ENCODE measurements around the gene SLC7A6OS. TPM values are rescaled to one million over a fixed set of nuclear protein-coding genes. Genes with fewer than 3 reads are reported as not detected.

Gene SLC7A6OS
- total RNA-seq, 1 experiment from 2014 or later = 14.2 TPM

- Histone ChIP-seq H3K79me2 (ENCODE audit: low read depth) (no peaks in the 10 kb centered on the region), H3F3A (ENCODE audit: insufficient read depth, low read depth) (no peaks in the 10 kb centered on the region), H3K4me1 (replicated peaks; ENCODE audit: insufficient read depth) (no peaks in the 10 kb centered on the region), H3K36me3 (ENCODE audit: low read depth) (no peaks in the 10 kb centered on the region; the same call in 1 of the 2 replicates), H3K4me2 (no peak overlapping the region), H3K9me2 (ENCODE audit: insufficient read depth) (no peaks in the 10 kb centered on the region), H2AFZ (no peak overlapping the region), H3K9me3 (ENCODE audit: insufficient read depth, low read depth) (no peaks in the 10 kb centered on the region), H3K27ac (no peak overlapping the region), H3K4me3 (no peak overlapping the region), H4K20me1 (ENCODE audit: insufficient read depth) (no peaks in the 10 kb centered on the region; the same call in 1 of the 2 replicates), H3K27me3 (ENCODE audit: insufficient read depth, low read depth) (no peaks in the 10 kb centered on the region)
- CTCF ChIA-PET = no interaction called here
- no peak for DNase-seq
- intact Hi-C loops (cut with micrococcal nuclease; ENCODE audit: unreplicated experiment) = no loop called here
- BruUV-seq (replicated peaks) = no TSS peak
- TF ChIP-seq EZH2 (IDR thresholded peaks at IDR 0.05; ENCODE audit: low read depth) = no peak
- no peak for TF ChIP-seq CTCF (conservative IDR thresholded peaks at IDR 0.05)
- POLR2A ChIA-PET (ENCODE audit: unreplicated experiment) = no interaction called here
Observed at GRCh38 chr16:68347605-68348004, 36.9 kb upstream of the SLC7A6OS start.

- CTCF ChIA-PET = no interaction called here
- no peaks in the 10 kb centered on the region for H3K36me3 ChIP-seq (ENCODE audit: low read depth)
Observed at GRCh38 chr16:68346892-68347480, 36.2 kb upstream of the SLC7A6OS start.

DNA sequence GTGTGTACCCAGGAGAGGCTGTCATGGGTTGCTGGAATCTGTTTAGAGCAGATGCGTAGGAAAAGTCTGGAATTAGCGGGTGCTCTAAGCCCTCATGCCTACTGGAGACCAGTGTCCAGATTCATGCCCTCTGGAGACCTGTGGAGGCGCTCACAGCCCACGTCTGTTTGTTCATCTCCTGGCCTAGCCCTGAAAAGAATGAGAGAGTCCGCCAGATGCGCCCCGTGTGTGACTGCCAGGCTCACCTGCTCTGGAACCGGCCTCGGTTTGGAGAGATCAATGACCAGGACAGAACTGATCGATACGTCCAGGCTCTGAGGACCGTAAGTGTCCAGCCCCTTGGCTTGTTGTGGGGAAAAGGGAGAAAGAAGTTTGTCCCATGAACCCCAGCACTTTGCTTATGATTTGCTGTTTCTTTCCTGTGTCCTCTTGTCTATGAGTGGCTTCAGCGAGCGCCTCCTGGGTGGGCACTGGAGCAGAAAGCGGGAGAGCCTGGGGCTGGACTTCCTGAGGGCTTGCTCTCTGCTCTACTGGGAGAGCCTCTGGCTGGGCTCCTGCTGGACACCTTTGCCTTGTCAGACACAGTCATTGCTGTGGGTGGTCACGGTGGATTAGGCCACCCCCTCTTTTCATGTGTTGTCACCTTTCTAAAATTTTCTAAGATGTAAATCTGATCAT lies 35.4 kb upstream of the SLC7A6OS start:
- Histone ChIP-seq H3K4me3 (no peak overlapping the region), H2AFZ (no peak overlapping the region), H3K9me3 (ENCODE audit: insufficient read depth, low read depth) (no peaks in the 10 kb centered on the region), H3K36me3 (ENCODE audit: low read depth) (no peaks in the 10 kb centered on the region), H3K9me2 (ENCODE audit: insufficient read depth) (no peaks in the 10 kb centered on the region), H3K4me2 (no peak overlapping the region), H3K79me2 (ENCODE audit: low read depth) (no peaks in the 10 kb centered on the region), H4K20me1 (ENCODE audit: insufficient read depth) (no peaks in the 10 kb centered on the region; the same call in 1 of the 2 replicates), H3F3A (ENCODE audit: insufficient read depth, low read depth) (no peaks in the 10 kb centered on the region), H3K4me1 (replicated peaks; ENCODE audit: insufficient read depth) (no peaks in the 10 kb centered on the region), H3K27me3 (ENCODE audit: insufficient read depth, low read depth) (no peaks in the 10 kb centered on the region), H3K27ac (no peak overlapping the region)
- intact Hi-C loops (cut with micrococcal nuclease; ENCODE audit: unreplicated experiment) = no loop called here
- POLR2A ChIA-PET (ENCODE audit: unreplicated experiment) = no interaction called here
- DNase-seq = no peak
- CTCF ChIA-PET = no interaction called here
- BruUV-seq (replicated peaks) = no TSS peak
- TF ChIP-seq EZH2 (IDR thresholded peaks at IDR 0.05; ENCODE audit: low read depth) (no peak), CTCF (conservative IDR thresholded peaks at IDR 0.05) (no peak)

More at GRCh38 chr16:68346892-68347480, 36.2 kb upstream of the SLC7A6OS start:
- Histone ChIP-seq H3F3A (ENCODE audit: insufficient read depth, low read depth) (no peaks in the 10 kb centered on the region), H2AFZ (no peak overlapping the region), H3K27ac (no peak overlapping the region), H3K4me3 (no peak overlapping the region), H3K9me2 (ENCODE audit: insufficient read depth) (no peaks in the 10 kb centered on the region), H3K4me2 (no peak overlapping the region), H3K9me3 (ENCODE audit: insufficient read depth, low read depth) (no peaks in the 10 kb centered on the region), H3K79me2 (ENCODE audit: low read depth) (no peaks in the 10 kb centered on the region), H3K4me1 (replicated peaks; ENCODE audit: insufficient read depth) (no peaks in the 10 kb centered on the region), H3K27me3 (ENCODE audit: insufficient read depth, low read depth) (no peaks in the 10 kb centered on the region), H4K20me1 (ENCODE audit: insufficient read depth) (no peaks in the 10 kb centered on the region; the same call in 1 of the 2 replicates)
- POLR2A ChIA-PET (ENCODE audit: unreplicated experiment) = no interaction called here
- DNase-seq = no peak
- intact Hi-C loops (cut with micrococcal nuclease; ENCODE audit: unreplicated experiment) = no loop called here
- TF ChIP-seq EZH2 (IDR thresholded peaks at IDR 0.05; ENCODE audit: low read depth) (no peak), CTCF (conservative IDR thresholded peaks at IDR 0.05) (no peak)
- BruUV-seq (replicated peaks) = no TSS peak
